HEK293T (cell line): ENCODE data around the gene DSCAM.

Experiments used
- FOXA1 ChIP-seq: fragments of 450-650 bp; IDR thresholded peaks from 2 replicates; pipeline ENCODE4 v1.6.1; 2016; ENCODE audit warnings: mild to moderate bottlenecking
- FOXK2 ChIP-seq: fragments of 450-650 bp; IDR thresholded peaks from 2 replicates; pipeline ENCODE4 v1.6.1; 2016; ENCODE audit warnings: mild to moderate bottlenecking
- SP1 ChIP-seq: fragments of 450-650 bp; IDR thresholded peaks from 2 replicates; pipeline ENCODE4 v1.6.1; 2017
- SUZ12 ChIP-seq: fragments of 450-650 bp; IDR thresholded peaks from 2 replicates; pipeline ENCODE4 v1.6.1; 2016; ENCODE audit warnings: mild to moderate bottlenecking
- TARDBP ChIP-seq: fragments of 450-650 bp; IDR thresholded peaks from 2 replicates; pipeline ENCODE4 v1.6.1; 2016
- TF ChIP-seq, protein P1 (sequence below): fragments of 450-650 bp; IDR thresholded peaks from 2 replicates; pipeline ENCODE4 v1.6.1; 2016

- TF ChIP-seq FOXK2 (no peak), SUZ12 (no peak), TARDBP (no peak), SP1 (no peak), FOXA1 (no peak)
- TF ChIP-seq, protein P1, sequence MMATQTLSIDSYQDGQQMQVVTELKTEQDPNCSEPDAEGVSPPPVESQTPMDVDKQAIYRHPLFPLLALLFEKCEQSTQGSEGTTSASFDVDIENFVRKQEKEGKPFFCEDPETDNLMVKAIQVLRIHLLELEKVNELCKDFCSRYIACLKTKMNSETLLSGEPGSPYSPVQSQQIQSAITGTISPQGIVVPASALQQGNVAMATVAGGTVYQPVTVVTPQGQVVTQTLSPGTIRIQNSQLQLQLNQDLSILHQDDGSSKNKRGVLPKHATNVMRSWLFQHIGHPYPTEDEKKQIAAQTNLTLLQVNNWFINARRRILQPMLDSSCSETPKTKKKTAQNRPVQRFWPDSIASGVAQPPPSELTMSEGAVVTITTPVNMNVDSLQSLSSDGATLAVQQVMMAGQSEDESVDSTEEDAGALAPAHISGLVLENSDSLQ, result no peak
These were observed 241.9 kb downstream of the DSCAM start for GRCh38 chr21:40605094-40605493.
